ENCODE measurements around the gene ZDHHC16.

The ZDHHC16 gene

GRCh38 chr10:97506199-97506991 lies 60.4 kb downstream of the ZDHHC16 start:
- no peak for TF ChIP-seq CTCF (conservative IDR thresholded peaks at IDR 0.05; ENCODE audit: low read depth, low read length)
- DNase-seq (ENCODE audit: low read depth): no peak

More at GRCh38 chr10:97506199-97506991, 60.4 kb downstream of the ZDHHC16 start:
- no peak overlapping the region for H3K4me3 ChIP-seq (ENCODE audit: low read depth, low read length)

Data from choroid plexus epithelial cell (primary cell).